HG03442 (cell line): Measurements from ENCODE around the gene TMEM256.

Experiments
- ATAC-seq: cut with Tn5 transposase; IDR thresholded peaks from one replicate; pipeline ENCODE4 v1.9.1; 2021; ENCODE audit warnings: mild to moderate bottlenecking, moderate library complexity; ENCODE audit not compliant: unreplicated experiment

Gene TMEM256

GRCh38 chr17:7403977-7404736 lies at the start of gene TMEM256:
TMEM256 (minus strand) TSS chr17:7404097; CDS start chr17:7404084, 13 bp downstream.
- peak; percentile 88 for ATAC-seq

DNA sequence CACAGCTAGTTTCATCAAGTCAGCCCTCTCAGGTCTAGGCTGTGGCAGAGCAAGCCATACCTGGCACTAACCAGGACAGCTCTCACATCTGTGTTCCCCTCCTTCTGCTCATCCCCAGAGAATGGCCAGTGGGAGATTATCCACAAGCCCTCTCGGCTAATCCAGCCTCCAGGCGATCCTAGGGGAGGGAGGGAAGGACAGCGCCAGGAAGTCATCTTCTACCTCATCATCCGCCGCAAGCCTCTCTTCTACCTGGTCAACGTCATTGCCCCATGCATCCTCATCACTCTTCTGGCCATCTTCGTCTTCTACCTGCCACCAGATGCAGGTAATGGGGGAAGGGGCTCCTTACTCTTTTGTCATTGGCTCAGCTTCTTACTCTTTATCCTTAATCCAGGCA lies 44.6 kb upstream of the TMEM256 start:
- ATAC-seq, result no peak

DNA sequence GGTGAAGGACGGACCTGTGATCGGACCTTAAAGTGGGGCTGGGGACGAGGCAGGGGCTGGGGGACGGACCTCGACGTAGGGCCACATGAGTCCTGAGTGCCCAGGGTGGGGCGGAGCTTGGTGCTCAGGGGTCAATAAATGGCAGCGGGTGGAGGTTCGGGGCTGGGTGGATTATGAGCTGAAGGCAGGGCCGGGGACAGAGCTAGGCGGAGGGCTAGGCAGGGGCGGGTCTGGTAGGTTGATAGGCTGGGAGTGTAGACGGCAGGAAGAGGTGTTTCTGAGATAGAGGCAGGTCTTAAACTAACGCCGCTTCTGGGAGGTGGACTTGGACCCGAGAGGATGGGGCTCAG lies 41.7 kb upstream of the TMEM256 start:
- no peak for ATAC-seq

- no peak for ATAC-seq
Observed at GRCh38 chr17:7444682-7445618, 41.1 kb upstream of the TMEM256 start, which contains the start of gene CHRNB1. CHRNB1 (plus strand) TSS chr17:7445061; CDS start chr17:7445128, 67 bp downstream.

- ATAC-seq, result no peak
Observed at GRCh38 chr17:7443499-7444485, 39.9 kb upstream of the TMEM256 start.

- no peak for ATAC-seq
Observed at GRCh38 chr17:7442142-7442541, 38.2 kb upstream of the TMEM256 start.

DNA sequence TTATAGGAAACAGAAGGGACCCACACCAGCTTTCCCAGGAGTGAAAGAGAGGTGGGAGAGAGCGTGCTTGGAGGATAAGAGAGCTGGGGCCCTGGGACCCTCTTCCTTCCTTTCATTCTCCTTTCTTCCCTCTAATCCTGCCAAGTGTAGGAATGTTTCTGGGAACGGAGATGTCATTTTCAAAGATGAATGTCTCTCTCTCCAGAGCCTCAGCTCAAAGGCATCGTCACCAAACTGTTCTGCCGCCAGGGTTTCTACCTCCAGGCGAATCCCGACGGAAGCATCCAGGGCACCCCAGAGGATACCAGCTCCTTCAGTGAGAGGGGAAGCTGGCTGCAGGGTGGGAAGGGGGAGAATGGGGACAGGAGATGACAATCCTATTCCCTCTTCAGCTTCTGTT lies 37.4 kb upstream of the TMEM256 start:
- no peak for ATAC-seq

GRCh38 chr17:7440834-7441195 lies 36.9 kb upstream of the TMEM256 start:
- ATAC-seq, result no peak

- no peak for ATAC-seq
Observed at GRCh38 chr17:7440113-7440833, 36.4 kb upstream of the TMEM256 start.

DNA sequence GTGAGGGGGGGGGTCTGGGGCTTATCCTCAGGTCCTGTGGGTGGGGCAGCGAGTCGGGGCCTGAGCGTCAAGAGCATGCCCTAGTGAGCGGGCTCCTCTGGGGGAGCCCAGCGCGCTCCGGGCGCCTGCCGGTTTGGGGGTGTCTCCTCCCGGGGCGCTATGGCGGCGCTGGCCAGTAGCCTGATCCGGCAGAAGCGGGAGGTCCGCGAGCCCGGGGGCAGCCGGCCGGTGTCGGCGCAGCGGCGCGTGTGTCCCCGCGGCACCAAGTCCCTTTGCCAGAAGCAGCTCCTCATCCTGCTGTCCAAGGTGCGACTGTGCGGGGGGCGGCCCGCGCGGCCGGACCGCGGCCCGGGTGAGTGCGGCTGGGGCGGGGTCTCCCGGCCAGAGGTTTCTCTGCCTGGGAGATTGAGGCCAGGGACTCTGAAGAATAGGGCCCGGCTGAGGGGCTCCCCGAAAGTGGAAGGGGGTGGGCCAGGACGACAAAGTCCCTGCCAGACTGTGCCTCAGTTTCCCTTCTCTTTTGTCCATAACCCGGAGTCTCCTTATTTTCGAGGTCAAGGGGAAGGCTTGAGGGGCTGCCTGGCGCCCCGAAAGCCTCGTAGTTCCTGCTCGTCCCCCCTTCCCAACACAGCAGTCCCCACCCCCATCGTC lies 35.7 kb upstream of the TMEM256 start, which contains the start of gene FGF11:
TSS of gene FGF11 (plus strand) at position 51 of the 651 bp plus-strand sequence. CDS start at position 160, 109 bp downstream.
- ATAC-seq, result no peak

GRCh38 chr17:7438656-7439460 lies 35.0 kb upstream of the TMEM256 start:
- no peak for ATAC-seq

GRCh38 chr17:7437950-7438614 lies 34.2 kb upstream of the TMEM256 start:
- no peak for ATAC-seq

GRCh38 chr17:7437369-7437863 lies 33.5 kb upstream of the TMEM256 start:
- no peak for ATAC-seq

DNA sequence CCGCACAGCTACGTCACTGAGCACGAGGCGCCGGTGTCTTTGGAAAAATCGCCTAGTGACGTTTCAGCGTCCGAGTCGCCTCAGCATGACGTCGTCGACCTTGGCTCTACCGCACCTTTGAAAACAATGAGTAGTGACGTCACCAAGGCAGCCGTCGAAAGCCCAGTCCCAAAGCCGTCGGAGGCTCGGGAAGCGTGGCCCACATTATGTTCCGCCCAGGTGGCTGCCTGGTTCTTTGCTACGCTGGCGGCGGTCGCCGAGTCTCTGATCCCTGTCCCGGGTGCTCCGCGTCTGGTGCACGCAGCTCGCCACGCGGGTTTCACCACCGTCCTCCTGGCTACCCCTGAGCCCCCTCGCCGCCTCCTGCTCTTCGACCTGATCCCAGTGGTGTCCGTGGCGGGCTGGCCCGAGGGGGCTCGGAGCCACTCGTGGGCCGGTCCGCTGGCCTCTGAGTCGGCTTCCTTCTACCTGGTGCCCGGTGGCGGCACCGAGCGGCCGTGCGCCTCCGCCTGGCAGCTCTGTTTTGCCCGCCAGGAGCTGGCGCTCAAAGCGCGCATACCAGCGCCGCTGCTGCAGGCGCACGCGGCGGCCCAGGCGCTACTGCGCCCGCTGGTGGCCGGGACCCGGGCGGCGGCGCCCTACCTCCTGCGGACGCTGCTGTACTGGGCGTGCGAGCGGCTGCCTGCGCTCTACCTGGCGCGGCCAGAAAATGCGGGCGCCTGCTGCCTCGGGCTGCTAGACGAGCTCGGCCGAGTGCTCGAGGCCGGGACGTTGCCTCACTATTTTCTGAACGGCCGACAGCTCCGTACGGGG lies 32.9 kb upstream of the TMEM256 start:
- peak; percentile 34 for ATAC-seq

DNA sequence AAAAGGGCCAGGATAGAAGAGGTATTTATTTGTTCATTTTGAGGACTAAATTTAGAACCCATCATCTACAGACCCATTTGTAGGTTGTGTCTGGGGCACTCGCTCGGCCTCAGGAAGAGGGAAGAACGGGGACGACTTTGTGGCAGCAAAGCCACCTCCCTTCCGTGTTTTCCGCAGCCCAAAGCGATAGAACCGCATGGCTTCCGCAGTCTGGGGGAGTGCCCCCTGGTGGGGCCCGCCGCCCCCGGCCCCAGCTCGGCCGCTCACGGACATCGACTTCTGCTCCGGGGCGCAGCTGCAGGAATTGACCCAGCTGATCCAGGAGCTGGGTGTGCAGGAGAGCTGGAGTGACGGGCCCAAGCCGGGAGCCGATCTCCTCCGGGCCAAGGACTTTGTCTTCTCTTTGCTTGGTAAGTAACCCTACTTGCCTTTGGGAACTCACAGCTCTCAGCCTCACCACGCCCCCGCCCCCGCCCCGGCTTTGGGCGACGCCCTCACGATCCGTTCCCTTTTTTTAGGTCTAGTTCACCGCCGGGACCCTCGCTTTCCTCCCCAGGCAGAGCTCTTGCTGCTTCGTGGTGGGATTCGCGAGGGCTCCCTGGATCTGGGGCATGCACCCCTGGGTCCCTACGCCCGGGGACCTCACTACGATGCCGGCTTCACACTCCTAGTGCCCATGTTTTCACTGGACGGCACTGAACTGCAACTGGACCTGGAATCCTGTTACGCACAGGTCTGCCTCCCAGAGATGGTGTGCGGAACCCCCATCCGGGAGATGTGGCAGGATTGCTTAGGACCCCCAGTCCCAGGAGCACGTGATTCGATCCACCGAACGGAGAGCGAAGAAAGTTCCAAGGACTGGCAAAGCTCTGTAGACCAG lies 32.0 kb upstream of the TMEM256 start:
- no peak for ATAC-seq

DNA sequence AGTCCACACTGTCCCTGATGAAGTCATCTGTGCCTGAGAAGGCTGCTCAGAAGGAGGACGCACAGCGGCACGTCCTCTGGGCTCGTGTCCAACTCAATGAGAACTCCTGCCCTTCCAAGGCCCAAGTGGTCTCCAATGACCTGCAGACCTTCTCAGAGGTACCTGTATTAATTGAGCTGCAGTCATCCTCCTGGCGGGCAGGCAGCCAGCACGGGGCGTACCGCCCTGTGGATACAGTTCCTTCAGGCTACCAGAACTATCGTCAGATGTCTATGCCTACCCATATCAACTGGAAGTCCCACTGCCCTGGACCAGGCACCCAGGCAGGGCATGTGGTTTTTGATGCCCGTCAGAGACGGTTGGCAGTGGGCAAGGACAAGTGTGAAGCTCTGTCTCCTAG lies 28.4 kb upstream of the TMEM256 start:
- ATAC-seq, result no peak
